ENCODE results near the gene CCDC17.
A peak's percentile ranks its signal among the peaks of the same experiment; 100 is the strongest.
"Not testable (repeated sequence)": the region's sequence is repeated elsewhere in the genome, so short reads cannot be mapped to it uniquely, and the experiment has no call there.

The CCDC17 gene

DNA sequence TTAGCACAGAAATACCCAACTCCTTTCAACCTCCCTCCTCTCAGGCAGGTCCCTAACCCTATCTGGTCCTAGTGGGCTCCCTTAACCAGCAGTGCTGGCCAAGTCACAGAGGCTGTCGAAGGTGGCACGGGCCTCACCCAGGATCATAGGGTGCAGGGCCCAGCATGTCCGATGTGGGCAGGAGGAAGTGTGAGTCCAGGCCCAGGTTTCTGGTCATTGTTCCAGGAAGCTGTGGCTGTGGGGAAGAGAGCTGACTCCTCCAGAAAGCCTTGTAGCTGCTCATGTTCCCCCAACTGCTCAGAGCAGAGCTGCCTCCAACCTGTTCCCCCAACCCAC is 2.4 kb downstream of the CCDC17 start:
- DNase-seq, result no peak

DNA sequence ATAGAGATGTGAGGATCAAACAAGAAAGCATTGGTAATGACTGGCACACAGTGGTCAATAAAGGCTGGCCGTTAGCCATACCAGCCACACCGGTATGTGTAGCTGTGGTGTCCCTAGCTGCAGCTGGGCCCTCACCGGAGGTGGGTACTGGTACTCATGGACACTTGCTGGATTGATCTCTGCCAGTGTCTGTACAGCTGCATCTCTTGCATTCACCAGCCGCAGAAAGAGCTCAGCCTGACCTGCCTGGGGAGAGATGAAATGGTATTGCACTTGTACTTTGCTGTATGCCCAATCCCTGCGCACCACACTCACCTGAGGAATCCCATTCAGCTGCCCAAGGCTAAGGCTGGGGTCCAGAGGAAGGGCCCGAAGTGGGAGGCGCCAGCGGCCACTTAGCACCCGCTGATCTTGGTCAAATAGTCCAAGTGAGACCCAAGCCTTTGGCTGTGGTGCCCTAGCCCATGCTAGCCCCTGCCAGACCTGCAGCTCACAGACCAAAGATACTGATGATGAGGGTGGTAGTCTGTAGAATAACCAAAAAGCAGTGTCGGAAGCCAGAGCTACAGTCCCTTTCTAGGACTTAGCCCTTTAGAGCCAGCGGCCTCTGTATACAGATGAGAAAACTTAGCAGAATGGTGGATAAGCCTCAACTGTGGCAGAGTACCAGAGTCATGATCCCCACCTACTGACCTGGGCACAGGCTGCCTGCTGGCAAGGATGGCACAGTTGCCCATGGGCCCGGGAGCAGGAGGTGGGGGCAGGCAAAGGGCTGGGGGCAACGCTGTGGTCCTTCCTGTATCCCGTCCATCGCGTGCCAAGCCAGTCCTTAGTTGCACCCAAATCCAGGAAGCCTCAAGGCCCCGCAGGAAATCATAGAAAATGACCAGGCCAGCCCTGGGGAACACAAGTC is 3.0 kb downstream of the CCDC17 start:
- no peak for DNase-seq

DNA sequence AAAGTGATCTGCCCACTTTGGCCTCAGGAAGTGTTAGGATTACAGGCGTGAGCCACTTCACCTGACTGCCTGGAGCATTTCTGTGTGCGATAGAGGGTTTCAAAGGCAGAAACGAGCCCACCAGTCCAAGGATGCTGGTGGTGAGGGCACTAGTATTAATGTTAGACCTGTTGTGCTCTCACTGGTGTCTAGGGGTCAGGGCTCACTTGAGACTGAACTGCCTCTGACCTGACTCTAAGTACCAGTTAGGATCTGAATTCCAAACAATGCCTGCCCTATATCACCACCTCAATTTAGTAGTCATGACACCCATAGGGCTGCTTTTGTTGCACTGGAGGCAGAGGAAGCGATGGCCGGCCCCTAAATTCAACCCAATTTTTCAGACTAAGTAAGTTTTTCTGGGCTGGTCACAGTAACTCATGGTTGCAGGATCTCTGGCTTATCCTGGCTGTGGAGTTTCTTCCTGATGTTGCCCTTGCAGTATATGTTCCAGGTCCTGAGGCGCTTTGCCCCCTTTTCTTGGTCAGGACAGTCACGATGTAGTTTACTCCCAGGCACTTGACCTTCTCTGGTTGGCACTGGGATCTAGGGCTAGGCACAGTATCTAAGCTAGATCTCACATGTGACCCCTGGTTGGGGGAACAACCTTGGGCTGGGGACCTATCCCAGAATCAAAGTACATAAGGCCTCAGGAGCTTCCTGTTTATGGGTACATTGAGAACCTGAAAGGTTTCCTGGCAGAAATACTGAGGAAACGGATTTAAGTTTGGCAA is 4.5 kb downstream of the CCDC17 start:
- DNase-seq, result no peak

DNA sequence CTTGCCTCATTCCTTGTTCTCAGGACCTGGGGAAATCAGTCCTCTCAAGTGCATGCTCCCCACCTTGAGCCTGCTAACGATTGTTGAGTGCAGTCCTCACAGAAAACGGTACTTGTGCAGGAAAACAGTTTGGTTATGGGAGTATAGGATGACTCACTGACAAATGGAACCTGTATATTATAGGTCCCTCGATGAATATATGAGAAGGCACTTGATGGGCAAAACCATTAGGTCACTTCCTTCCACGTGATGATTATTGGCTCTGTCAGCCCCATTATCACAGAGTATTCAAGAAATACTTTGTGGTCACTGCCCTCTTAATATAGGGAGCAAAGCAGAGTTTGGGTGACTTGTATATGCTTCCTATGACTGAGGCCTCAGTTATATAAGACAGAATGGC is 6.2 kb downstream of the CCDC17 start:
- DNase-seq, result no peak

DNA sequence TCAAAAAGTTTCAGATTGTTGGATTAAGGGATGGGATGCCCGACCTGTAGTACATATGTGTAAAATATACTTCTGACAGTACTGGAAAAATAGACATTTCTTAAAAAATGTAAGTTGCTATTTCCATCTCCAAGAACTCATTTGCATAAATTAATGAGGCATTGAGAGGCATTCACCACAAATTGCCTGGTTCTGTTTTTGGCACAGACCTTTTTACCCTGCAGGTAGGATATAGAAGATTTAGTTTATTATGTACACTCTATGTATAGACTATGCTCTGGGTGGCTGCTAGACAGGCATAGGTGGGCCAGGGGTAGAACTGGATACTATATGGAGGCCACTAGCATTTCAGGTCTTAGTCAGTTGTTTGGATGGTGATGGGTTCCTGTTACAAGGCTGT is 8.0 kb downstream of the CCDC17 start:
- DNase-seq, result no peak

GRCh38 chr1:45612941-45613579 is 10.8 kb downstream of the CCDC17 start:
- no peak for DNase-seq

DNA sequence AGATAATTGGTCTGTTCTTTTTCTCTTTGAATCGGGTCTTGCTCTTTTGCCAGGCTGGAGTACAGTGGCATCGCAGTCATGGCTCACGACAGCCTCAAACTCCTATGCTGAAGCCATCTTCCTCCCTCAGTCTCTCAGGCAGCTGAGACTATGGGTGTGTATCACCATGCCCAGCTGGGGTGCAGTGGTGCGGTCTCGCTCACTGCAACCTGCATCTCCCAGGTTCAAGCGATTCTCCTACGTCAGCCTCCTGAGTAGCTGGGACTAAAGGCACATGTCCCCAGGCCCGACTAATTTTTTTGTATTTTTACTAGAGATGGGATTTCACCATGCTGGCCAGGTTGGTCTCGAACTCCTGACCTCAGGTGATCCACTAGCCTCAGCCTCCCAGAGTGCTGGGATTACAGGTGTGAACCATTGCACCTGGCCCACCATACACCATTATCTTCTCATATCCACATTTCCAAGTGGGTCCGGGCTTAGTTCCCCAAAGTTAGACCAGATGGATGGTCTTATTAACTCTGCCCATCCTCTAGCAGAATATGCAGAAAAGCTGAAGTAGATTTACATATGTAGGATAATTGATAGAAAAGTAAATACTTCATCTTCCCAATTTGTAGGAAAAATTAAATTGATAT is 13.1 kb downstream of the CCDC17 start:
- DNase-seq, result no peak

DNA sequence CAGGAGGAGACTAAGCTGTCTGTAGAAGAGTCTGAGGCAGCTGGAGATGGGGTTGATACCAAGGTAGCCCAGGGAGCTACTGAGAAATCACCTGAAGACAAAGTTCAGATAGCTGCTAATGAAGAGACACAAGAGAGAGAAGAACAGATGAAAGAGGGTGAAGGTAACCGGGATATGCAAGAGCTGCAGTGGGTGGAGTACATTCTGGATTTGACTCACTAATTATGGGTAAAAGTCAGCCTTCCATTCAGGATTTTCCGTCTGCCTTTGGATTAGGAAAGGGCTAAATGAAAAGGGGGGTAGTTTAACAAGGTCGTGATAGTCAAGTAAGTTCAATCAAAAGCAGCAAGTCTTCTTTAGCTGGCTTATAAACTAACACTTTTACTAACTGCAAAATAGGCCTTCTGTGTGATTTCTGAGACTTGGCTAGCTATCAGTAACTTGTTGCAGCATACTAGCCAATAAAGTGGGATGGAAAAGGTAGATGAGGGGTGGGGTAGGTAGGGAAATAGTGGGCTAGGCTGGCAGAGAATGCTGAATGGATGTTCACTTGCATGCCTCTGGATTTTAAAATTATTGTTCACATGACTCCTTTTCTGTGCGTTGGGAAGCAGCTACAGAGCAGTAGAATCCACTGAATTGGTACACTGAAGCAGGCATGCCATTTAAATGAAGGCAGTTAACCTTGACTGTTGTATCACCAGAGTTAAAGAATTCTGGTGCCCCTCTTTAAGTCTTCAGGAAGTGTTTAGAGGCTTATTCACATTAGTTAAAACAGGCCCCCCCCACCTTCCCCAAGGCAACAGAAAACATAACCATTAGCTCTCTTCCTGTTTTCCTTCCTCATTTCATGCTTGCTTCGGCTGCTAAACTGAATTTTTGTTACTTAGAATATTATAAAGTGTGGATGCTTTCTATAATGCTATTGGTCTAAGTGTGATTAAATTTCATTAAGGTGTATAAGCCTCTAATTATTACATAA is 15.4 kb downstream of the CCDC17 start:
- DNase-seq, result no peak

GRCh38 chr1:45607404-45608074 is 16.3 kb downstream of the CCDC17 start:
- no peak for DNase-seq

- DNase-seq, result no peak
These were observed 19.6 kb downstream of the CCDC17 start for GRCh38 chr1:45604239-45604638.

GRCh38 chr1:45596765-45597164 is 27.1 kb downstream of the CCDC17 start:
- not testable (repeated sequence) for DNase-seq

- no peak for DNase-seq
These were observed 29.4 kb downstream of the CCDC17 start for GRCh38 chr1:45594412-45594811.

- no peak for DNase-seq
These were observed 34.0 kb downstream of the CCDC17 start for GRCh38 chr1:45589861-45590260.

- DNase-seq, result no peak
These were observed 37.1 kb downstream of the CCDC17 start for GRCh38 chr1:45586769-45587168.

DNA sequence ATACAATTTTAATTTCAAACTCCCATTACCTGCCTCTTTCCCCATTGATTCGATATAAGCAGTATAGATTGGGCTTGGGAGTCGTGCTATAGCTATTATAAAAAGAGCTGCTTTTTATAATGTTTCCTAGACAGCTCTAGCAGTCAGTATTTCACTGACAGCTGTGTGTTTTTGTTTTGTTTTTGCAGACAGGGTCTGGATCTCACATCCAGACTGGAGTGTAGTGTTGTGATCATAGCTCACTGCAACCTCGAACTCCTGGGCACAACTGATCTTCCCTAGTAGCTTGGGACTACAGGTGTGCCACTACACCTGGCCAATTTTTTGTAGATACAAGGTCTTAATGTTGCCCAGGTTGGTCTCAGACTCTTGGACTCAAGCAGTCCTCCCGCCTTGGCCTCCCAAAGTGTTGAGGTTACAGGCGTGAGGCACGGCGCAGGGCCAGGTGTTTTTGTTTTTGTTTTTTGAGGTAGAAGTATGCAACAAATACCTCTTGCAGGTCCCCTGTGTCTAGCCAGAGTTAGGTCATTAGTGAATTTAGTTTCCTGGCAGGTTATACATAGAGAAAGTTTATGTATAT is 38.3 kb downstream of the CCDC17 start:
- DNase-seq, result no peak

- DNase-seq, result no peak
These were observed 38.8 kb downstream of the CCDC17 start for GRCh38 chr1:45585110-45585426.

DNA sequence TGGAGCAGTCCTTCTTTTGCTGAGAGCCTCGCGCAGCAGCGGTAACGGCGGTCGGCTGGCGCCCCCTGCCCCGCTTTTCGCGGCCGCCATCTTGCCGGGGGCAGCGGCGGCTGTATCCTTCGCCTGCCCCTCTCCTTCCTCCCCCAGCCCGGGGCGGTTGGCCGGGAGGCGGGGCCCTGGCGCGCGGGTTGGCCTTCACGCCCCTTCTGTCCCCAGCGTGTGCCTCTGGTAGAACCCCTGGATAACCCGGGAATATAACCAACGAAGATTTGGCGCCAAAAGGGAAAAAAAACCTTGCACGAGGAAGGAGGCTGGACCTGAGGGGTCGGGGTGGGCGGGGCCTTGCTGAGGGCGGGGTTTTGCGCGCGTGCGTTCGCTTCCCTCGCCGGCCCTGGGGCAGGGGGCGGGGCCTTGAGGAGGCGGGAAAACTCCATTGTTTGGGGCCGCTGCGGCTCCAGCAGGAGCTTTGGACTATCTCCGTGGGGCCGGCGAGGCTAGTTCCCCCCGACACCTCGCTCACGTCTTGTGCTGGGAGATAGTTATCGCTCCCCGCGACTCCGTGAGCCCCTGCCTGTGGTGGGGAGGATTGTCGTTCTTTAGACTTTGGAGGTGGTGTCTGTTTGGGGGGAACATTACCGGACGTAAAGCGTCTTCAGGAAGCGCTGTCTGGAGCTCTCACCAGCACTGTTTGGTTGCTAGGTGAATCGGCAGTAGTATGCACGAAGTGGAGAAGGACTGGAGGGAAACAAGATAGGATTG is 39.3 kb downstream of the CCDC17 start:
- DNase-seq, result peak; percentile 90

GRCh38 chr1:45583666-45584350 is 40.0 kb downstream of the CCDC17 start, which contains the start of gene NASP:
Gene NASP (plus strand): TSS chr1:45584041. CDS start chr1:45584147, 106 bp downstream.
- peak; percentile 71 for DNase-seq

GRCh38 chr1:45583264-45583665 is 40.6 kb downstream of the CCDC17 start:
- DNase-seq, result peak; percentile 96
